NCI-H1694 (cell line): ENCODE measurements around the gene SOX9.
"Not testable (repeated sequence)": the region's sequence is repeated elsewhere in the genome, so short reads cannot be mapped to it uniquely, and the experiment has no call there.

Experiments
- DNase-seq: peaks from one replicate; lab custom pipeline; 2025; lab: John Stamatoyannopoulos, UW

SOX9 gene

DNA sequence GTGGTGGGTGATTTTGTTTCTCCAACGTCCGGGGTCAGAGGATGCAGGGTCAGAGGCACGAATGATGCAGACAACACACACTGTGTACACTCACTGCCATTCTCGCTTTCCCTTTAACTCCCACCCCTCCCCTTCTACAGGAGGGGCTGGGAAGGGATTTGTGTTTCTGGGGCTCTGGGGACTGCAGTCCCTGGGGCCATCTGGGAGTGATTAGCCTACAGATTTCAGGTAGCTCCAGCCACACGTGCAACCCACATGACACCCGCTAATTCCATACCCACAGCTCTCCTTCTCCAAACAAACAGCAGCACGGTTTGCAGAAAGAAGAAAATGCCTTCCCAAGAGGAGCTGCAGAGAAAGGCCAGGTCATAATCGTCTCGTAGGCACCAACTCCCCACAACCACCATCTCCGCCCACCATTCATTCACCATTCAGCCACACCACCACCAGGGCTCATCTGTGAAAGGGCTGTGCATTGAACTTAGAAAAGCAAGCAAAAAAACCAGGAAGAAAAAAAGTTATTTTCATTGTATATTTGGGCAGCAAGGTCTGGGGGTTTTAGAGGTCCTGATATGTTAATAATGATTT, 9.4 kb upstream of the SOX9 start:
- DNase-seq, result no peak

DNA sequence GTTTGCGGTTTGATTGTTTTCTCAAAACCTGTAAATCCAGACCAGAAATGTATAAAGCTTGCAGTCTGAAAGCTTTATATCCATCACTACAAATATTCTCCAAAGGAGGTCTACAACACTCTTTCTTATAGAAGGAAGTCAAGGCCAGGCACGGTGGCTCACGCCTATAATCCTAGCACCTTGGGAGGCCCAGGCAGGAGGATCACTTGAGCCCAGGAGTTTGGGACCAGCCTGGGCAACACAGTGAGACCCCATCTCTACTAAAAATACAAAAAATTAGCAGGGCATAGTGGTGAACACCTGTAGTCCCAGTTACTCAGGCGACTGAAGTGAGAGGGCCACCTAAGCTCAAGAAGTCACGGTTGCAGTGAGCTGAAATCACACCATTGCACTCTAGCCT, 8.9 kb upstream of the SOX9 start:
- not testable (repeated sequence) for DNase-seq

DNA sequence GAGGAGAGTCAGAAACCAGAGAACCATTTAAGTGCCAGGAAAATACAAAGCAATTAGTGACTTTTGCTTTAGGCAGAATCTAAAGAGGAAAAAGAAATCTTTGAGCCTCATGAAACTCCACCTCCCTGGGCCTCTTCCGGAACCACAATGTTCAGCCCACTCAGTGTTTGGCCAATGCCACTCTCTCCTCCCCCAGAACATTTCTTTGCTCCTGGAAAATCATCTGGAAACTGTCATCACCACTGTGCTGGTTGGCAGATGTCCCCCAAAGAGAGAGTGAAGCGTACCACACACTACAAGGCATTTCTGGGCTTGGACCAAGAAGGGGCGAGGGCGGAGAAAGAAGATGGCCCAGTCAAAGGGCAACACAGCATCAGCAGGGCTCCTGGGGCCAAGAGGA, 7.1 kb upstream of the SOX9 start:
- DNase-seq, result no peak

DNA sequence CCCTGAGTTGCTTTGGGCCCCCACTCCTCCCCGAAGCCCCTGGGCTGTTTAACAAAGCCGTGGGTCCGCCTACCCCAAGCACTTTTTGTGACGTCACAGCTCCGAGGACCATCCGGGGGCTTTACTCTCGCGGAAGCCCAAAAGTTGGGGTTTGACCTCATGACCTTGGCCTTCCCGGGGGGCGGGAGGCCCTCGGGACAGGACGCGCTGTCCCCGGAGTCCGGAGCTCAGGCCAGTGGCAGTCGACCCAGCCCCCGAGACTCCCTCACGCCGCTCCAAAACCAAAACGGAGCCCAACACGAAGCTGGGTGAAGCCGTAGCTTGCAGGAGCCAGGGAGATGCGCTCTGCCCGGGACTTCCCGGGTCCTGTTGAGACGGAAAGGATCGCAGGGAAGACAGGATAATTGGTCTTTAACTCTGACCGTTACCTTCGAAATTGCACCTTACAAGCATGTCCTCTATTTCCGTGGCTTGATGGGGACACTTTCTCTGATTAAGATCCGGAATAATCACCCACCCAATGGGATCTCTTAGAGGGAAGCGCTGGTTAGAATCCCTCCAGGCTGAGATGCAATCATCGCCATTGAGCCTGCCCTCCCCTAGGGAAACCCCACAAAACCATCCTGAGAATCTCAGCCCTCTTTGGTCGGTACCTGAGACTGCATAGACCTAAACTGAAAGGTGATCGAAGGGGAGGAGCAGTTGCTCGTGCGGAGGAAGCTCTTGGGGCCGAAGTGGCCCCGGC, 4.9 kb upstream of the SOX9 start:
- no peak for DNase-seq

DNA sequence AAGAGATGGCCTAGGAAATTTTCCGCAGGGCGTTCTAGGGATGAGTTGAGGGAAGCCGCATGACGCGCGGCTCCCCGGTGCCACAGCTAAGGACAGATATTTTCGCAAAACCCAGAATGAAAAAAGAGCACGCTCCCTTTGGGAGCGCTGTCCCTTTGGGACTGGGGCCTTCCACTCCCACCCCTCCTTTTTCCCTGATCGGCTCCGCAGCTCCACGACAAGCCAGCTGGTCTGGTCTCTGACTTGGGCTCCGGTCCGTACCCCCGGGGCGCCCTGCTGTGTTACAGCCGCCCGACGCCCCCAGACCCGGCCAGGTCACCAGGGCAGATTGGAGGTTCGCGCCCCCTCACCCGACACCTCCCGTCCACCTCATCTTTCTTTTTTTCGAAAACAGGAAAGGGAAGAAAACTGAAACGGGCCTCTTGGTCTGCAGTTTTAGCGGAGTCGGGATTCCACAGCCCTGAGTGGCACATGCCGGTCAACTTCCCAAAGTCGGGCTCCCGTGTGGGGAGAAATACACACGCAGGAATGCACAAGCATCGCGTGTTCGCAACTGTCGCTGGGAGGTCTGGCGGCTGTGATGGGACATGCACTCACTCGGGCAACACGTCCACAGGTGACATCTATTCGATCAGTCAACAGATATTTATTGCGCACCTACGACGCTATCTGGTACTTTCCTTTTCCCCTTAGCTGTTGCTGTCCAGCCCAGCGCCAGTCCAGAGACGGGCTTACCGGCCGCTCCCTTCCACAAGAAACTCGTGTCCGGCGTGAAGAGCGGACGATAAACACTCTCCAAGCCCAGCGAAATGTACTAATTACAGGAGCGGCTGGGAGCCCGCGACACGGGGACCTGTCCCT, 3.9 kb upstream of the SOX9 start:
- no peak for DNase-seq

DNA sequence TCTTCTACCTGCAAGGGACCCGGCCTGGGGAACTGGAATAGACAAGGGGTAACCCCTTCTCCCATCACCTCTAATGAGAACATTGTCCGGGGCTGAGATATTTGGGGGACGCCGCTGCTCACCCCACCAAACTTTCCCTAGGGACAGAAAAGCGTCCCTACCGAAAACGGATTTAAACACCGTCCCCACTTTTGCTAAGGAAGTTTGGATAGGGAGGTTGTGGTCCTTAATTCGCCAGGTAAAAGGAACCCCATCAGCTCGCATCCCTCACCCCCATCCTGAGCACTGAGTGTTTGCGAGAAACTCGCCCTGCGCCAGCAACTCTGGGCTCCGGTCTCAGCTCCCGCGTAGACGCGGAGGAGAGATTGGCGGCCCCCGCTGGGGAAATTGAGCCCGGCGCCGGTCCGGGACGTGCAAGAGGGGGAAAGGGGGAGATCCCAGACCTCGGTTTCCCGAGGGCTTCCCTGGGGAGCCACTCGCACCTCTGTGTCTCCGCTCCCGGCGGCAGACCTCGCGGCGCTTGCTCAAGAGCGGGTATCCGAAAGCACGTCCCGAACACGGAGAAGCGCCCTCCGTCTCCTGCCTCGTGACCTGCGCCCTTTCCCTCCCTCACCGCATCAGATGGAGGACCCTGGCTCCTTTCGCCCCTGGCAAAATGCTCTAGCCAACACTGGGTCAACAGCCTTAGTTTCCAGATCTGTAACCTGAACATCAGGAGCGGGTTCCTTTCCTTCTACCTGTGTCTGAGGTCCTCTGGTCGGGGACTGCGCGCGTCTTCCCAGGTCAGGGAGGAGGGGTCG, 3.1 kb upstream of the SOX9 start:
- no peak for DNase-seq

DNA sequence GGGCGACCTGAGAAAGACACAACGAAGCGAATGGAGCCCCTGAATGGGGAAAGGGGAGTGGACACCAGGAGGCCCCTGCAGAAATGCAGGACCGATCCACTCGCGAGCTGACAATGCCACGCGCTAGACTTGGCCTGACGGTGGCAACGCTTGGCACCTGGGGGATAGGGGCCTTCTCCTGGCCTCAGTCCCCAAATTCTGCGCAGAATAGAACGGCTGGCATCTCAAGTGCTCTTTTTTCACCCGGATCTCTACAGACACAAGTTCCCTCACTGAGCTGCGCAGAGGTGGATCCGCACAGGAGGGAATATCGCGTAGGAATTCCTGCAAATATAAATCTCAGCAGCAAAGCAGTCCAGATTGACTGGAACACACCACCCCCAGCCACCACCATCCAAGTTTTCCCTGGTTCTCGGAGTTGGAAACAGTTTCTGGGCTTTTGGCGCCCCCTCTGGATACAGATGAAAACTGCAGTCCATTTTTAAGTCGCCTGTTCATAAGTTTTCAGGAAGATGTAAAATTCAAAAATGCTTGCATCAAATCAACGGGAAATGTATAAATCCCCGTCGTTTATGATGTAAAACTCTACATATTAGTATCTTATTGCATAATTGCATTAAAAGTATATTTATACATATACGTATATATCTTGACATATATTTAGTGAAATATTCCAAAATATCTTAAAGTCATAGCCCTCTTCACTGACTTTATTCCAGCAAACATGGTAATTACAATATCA, 2.3 kb upstream of the SOX9 start:
- peak; percentile 70 for DNase-seq

DNA sequence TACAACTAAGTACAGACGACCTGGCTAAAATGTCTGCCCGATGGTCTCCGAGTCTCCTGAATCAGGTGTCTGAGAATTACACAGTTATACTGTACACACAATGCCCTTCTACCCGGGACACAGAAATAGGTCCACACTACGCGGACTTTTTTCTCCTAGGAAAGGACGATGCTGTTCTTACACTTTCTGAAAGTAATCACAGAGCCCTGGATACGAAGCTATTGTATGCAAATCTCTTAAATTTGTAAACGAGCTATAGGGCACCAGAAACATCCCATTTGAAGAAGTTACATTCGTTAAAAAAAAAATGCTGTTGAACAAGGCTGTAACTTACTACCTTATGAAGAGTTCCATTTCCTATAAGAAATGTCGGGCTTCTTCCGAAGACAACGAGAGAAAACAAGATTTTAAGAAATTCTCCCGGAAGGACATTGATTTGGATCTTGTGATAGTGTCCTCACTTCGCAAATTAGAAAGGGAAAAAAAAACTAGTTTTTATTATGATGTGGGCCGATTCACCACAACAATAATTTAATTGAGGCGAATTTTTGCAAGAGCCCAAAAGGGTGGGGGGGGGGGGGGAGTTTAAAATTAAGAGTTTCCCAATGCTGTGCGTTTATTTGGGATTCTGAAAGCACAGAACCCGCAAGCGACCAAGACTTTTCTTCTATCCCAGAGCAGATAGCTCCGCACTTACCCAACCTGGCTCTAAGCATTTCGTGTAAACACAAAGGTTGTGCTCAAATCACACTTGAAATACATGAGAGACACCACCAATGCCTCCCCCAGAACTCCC, 1.5 kb upstream of the SOX9 start:
- DNase-seq, result no peak

DNA sequence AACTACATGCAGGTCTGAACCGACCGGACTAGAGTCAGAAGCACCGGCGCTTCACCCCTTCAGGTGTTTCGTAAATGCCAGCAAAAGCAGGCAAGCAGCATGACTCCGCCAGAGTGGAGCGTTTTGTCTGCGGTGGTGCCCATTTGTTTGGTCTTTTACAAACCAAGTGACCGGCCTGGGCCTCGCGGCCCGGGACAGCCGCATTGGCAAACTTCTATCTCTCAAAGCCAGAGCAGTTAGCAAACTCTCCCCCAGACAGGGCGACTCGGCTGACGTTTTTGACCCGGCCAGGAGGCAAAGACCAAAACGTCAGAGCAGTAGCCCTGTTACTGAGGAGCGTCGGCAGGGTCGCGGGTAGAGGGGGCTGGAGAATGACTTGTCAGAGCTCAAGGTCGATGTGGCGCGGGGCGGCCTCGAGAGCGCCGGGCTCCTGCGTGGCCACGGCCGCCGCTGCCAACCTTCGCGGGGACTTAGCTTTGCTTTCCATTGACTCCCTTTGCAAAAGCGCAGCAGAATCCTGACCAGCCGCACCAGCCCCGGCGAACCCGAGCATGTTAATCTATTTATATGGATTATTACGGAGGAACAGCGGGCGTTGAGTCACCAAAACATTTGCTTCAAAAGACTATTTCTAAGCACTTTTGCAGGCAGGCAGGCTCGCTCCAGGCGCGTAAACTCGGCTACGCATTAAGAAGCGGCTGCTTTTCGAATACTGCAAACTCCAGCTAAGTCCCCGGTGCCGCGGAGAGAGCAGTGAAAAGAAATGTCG, 763 bp upstream of the SOX9 start:
- DNase-seq, result no peak

DNA sequence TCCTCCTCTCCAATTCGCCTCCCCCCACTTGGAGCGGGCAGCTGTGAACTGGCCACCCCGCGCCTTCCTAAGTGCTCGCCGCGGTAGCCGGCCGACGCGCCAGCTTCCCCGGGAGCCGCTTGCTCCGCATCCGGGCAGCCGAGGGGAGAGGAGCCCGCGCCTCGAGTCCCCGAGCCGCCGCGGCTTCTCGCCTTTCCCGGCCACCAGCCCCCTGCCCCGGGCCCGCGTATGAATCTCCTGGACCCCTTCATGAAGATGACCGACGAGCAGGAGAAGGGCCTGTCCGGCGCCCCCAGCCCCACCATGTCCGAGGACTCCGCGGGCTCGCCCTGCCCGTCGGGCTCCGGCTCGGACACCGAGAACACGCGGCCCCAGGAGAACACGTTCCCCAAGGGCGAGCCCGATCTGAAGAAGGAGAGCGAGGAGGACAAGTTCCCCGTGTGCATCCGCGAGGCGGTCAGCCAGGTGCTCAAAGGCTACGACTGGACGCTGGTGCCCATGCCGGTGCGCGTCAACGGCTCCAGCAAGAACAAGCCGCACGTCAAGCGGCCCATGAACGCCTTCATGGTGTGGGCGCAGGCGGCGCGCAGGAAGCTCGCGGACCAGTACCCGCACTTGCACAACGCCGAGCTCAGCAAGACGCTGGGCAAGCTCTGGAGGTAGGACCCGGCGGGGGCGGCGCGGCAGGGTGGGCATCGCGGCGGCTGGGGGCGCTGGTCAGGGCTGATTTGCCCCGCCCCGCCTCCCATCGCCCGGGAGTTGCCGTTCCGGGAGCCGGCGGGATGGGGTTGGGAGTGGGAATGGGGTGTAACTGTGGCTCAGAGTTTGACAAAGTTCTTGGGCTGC, 567 bp downstream of the SOX9 start:
- DNase-seq, result no peak

DNA sequence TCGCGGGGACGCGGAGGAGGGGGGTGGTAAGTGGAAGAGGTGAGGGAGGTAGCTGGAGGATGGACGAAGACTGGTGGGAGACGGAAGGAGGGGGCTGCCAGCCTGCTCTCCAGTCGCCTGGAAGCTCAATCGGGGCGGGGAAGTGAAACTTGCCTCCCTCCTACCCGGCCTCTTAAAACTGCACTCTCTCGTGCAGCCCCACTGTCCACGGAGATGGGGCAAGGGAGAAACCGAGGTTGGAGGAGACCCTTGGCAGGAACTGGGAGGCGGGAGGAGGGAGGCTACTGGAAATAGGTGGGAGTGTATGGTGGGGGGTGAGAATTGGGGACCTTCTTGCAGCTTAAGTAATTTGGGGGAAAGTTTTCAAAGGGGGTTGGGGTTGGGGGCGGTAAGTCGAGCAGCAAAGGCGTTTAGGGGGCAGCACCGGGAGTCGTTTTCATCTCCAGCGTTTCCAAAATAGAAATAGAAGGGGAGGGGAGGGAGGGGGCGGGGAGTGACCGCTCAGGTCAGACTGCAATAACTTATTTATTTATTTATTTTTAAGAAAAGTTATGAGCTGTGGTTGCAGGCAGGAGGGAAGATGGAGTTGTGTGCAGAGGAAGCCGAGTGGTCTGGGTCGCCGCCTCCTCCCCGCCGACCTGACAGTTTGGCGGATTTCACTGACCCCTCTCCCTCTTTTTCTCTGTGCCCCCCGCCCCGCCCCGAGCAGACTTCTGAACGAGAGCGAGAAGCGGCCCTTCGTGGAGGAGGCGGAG, 1.4 kb downstream of the SOX9 start:
- DNase-seq, result no peak

DNA sequence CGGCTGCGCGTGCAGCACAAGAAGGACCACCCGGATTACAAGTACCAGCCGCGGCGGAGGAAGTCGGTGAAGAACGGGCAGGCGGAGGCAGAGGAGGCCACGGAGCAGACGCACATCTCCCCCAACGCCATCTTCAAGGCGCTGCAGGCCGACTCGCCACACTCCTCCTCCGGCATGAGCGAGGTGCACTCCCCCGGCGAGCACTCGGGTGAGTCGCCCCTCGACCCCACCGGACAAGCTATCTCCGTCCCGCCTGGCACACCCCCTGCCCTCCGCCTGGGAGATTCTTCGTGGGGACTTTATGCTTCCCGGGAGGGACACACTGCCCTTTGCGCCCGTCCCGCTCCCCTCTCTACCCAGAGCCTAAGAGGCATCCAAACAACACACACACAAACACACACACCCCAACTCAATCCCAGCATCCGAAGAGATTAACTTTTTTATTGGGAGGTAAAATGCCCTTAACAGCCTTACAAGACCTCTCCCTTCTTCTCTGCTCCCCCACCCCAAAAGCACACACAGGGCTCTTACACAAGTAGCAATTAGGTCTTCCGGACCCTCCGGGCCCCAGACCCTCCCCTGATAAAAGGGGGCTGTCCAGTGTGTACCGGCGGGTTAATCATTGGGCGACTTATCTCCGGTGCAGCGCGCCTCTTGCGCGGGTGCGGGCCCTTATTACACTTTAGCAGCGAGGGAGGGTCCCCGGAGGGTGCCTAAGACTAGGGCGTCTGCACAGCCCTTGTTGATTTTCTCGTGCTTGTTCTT, 2.1 kb downstream of the SOX9 start:
- no peak for DNase-seq

DNA sequence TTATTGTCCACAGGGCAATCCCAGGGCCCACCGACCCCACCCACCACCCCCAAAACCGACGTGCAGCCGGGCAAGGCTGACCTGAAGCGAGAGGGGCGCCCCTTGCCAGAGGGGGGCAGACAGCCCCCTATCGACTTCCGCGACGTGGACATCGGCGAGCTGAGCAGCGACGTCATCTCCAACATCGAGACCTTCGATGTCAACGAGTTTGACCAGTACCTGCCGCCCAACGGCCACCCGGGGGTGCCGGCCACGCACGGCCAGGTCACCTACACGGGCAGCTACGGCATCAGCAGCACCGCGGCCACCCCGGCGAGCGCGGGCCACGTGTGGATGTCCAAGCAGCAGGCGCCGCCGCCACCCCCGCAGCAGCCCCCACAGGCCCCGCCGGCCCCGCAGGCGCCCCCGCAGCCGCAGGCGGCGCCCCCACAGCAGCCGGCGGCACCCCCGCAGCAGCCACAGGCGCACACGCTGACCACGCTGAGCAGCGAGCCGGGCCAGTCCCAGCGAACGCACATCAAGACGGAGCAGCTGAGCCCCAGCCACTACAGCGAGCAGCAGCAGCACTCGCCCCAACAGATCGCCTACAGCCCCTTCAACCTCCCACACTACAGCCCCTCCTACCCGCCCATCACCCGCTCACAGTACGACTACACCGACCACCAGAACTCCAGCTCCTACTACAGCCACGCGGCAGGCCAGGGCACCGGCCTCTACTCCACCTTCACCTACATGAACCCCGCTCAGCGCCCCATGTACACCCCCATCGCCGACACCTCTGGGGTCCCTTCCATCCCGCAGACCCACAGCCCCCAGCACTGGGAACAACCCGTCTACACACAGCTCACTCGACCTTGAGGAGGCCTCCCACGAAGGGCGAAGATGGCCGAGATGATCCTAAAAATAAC, 3.0 kb downstream of the SOX9 start:
- no peak for DNase-seq

DNA sequence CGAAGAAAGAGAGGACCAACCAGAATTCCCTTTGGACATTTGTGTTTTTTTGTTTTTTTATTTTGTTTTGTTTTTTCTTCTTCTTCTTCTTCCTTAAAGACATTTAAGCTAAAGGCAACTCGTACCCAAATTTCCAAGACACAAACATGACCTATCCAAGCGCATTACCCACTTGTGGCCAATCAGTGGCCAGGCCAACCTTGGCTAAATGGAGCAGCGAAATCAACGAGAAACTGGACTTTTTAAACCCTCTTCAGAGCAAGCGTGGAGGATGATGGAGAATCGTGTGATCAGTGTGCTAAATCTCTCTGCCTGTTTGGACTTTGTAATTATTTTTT, 3.6 kb downstream of the SOX9 start:
- no peak for DNase-seq

DNA sequence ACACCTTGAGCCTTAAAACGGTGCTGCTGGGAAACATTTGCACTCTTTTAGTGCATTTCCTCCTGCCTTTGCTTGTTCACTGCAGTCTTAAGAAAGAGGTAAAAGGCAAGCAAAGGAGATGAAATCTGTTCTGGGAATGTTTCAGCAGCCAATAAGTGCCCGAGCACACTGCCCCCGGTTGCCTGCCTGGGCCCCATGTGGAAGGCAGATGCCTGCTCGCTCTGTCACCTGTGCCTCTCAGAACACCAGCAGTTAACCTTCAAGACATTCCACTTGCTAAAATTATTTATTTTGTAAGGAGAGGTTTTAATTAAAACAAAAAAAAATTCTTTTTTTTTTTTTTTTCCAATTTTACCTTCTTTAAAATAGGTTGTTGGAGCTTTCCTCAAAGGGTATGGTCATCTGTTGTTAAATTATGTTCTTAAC, 4.4 kb downstream of the SOX9 start:
- no peak for DNase-seq

DNA sequence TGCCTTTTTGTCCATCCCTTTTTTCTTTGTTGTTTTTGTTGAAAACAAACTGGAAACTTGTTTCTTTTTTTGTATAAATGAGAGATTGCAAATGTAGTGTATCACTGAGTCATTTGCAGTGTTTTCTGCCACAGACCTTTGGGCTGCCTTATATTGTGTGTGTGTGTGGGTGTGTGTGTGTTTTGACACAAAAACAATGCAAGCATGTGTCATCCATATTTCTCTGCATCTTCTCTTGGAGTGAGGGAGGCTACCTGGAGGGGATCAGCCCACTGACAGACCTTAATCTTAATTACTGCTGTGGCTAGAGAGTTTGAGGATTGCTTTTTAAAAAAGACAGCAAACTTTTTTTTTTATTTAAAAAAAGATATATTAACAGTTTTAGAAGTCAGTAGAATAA, 4.9 kb downstream of the SOX9 start:
- no peak for DNase-seq
